HG03469 (cell line): ENCODE results near the gene PPP6R2.
A peak's percentile ranks its signal among the peaks of the same experiment; 100 is the strongest.
"Not testable (repeated sequence)": the region's sequence is repeated elsewhere in the genome, so short reads cannot be mapped to it uniquely, and the experiment has no call there.

ENCODE experiments used
- ATAC-seq: cut with Tn5 transposase; IDR thresholded peaks from one replicate; pipeline ENCODE4 v1.9.1; 2021; ENCODE audit warnings: mild to moderate bottlenecking, moderate library complexity, moderate number of reproducible peaks; ENCODE audit not compliant: unreplicated experiment

The PPP6R2 gene

DNA sequence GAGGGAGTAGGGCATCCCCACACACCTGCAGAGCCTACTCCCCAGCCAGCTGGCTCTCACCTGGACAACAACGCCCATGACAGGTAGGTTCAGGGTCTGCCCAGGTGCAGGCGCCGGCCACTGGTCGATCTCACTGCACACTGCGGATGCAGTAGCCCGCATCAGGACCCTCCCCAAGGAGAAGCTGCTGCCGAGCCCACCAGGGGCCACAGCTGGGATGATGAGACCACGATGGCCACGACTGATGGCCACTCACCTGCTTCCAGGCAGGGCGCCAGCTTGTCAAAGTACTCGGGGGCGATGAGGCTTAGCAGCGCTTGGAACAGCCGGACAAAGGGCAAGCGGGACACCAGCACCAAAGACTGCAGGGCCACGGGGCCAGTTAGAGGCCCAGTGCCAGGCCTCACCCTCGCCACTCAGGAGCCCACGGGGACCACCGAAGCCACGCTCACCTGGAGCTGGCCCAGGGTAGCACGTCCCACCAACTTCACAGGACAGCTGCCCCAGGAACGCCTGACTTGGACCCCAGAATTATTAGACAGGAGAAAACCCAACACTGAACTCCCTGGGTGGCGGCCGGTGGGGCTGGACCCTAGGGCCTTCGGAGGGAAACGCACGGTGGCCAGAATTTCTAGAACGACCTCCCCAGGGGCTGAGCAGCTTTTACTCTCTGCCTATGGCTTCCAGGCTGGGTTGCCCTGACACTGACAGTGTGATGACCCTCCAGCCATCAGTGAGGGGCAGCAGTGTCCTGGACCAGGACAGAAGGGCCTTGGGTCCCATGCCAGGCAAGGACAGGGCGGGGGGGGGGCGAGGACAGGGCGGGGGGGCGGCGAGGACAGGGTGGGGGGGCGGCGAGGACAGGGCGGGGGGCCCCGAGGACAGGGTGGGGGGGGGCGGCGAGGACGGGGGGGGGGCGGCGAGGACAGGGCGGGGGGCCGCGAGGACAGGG lies 26.7 kb upstream of the PPP6R2 start:
- no peak for ATAC-seq

DNA sequence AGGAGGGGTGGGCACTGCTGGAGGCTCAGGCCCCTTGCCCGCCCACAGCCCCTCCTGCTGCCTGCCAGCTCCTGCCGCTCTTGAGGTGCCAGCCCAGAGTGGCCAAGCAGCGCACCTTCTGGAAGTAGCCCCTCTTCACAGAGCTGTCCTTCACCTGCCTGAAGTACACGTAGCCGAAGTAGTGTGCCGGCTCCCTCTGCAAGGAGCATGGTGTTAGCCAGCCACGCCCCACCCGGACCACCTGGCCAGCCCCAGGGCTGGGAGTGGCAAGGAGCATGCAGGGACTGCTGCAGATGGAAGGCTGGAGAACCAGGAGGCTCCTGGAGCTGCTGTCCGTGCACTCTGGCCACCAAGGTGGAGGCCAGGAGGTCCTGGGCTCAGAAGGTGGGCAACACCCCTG lies 25.9 kb upstream of the PPP6R2 start:
- no peak for ATAC-seq

DNA sequence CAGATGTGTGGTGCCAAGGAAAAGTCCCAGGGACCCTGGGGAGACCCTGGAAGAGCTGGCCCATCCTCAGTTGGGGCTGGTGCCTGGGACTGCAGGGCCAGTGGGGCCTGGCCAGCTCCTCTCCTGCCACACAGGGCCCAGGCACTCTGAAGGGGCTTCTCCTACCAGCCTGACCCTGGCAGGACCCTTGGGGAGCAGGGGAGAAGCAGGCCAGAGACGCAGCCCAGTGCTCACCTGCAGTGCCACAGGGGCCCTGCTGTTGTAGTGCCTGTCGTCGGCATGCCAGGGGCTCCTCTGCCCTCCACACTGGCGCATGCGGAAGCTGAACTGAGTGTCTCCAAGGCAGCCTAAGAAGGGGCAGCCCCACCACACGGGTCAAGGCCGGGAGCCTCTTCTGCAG lies 25.5 kb upstream of the PPP6R2 start:
- no peak for ATAC-seq

DNA sequence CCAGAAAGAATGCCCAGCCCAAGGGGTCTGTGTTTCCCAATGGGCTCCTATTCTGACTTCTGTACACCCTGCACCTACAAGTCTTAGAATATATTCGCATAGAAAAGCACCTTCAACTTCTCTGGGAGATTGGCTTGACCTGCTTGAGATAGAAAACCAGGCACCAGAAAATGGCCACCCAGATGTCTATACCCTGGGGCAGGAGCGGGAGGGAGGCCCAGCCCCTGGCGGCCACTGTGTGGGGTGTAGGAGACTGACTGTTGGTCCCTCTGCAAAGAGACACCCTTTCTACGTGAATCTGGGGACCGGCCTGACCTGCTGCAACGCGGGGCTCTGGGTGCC lies 24.8 kb upstream of the PPP6R2 start:
- no peak for ATAC-seq

DNA sequence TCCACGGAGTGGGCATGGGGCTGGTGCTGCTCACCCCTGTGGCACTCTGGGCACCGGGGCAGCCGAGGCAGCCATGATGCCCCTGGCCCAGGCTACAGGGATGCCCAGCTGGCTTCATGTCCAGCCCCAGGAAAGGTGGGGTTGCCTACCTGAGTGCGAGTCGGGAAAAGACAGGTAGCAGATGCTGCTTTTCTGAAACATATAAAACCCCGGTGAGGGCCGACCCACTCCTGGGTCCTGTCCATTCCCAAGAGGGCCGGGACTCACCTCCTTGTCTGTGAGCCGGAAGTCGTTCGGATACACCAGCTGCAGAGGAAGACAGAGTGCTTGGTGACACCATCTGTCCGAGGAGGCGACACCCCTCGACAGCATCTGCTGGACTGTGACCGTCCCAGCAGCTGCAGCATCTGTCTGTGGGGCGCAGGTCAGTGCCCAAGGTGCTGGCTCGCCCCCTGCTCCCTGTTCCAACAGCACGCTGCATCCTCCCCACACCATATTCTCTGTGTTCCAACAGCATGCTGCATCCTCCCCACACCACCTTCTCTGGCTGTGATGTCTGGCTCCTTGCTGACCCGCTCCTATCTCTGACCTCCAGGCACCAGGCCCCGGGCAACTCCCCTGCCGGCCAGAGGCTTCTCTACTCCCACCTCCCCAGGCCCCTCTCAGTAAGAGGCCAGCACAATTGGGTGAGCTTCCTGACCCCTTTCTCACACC lies 24.3 kb upstream of the PPP6R2 start:
- no peak for ATAC-seq

DNA sequence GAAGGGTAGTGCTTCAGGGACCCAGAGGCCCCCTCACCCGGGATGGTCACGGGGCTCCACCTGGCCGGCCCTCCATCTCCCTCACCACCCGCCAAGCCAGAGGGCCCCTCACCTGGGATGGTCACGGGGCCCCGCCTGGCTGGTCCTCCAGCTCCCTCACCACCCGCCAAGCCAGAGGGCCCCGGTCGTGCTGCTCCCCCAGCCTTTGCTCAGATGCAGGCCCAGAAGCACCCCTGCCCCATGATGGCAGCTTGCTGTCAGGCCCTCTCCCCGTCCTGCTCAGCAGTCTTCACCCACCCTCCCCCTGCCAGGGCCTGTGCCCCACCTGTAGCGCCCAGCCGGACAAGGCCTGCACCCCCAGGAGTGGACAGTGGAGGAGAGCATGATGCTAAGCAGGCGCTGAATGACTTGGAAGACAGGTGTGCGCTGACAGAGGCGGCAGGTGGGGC lies 23.6 kb upstream of the PPP6R2 start:
- ATAC-seq: no peak

DNA sequence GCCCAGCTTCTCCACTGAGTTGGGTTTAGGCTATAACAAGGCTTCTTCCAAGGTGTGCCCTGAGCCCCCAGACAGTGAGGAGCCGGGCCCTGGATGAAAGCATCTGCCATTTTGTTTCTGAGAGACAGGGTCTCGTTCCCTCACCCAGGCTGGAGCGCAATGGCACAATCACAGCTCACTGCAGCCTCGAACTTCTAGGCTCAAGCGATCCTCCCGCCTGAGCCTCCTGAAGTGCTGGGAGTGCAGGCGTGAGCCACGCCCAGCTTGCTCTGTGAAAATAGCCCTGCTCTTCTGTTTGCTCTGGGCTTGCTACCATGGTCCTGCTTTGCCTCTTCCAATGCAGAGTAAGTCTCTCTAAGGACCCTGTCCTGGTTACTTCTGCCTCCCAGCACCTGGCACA lies 23.0 kb upstream of the PPP6R2 start:
- ATAC-seq: no peak

DNA sequence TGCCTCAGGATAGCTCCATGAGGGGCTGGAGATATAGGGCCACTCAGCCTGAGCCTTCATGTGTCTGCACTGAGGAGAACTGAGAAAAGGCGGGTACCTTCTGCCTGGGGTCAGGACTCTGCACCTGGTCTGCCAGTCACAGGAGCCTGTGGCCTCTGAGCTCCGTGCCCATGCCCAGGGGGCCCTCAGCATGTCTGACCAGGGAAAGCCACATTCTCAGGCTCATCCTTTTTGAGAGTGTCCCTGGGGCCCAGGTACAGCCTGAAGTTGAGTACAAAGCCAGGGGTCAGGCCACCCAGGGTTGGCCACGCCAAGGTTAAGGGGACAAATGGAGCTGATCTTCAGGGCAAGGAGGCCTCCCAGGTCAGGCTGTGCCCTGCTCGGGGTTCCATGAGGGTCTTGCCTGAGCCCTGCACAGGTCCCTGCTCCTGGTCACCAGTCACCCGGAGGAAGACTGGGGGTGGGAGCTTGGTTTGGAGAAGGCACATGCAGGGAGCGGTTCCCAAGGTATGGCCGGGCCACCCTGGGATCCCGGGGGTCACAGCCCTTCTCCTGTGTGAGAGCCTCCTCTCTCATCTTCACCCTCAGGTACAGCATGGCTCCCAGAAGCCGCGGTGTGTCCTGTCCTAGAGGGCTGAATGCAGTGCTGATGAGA lies 22.3 kb upstream of the PPP6R2 start:
- ATAC-seq: no peak

DNA sequence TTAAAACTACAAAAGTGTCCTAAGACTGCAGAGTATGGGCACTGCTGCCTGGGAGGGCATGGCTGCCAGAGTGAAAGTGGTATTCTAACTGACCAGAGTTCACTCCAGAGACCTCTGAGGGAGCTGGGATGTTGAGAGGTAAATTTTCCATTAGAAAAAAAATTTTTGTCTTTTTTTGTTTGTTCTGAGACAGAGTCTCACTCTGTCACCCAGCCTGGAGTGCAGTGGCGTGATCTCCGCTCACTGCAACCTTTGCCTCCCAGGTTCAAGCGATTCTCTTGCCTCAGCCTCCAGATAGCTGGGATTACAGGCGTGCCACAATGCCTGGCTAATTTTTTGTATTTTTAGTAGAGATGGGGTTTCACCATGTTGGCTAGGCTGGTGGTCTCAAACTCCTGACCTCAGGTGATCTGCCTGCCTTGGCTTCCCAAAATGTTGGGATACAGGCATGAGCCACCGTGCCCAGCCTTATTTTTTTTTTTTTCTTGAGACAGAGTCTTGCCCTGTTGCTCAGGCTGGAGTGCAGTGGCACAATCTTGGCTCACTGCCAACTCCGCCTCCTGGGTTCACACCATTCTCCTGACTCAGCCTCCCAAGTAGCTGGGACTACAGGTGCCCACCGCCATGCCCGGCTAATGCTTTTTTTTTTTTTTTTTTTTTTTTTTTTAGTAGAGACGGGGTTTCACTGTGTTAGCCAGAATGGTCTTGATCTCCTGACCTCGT lies 20.6 kb upstream of the PPP6R2 start:
- ATAC-seq: not testable (repeated sequence)

DNA sequence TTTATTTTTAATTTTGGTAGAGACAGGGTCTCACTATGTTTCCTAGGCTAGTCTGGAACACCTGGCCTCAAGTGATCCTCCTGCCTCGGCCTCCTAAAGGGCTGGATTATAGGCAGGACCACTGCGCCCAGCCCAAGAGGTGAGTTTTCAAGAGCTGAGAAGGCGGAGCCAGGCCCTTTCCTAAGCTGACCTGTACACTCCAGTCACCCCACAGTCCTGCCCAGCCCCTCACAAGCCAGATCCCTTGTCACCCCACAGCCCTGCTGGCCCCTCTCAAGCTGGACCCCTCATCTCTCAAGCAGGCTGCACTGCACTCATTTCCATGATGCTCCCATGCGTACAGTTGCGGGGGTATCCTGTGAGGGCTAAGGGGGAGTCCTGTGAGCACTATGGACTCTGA lies 19.2 kb upstream of the PPP6R2 start:
- no peak for ATAC-seq

DNA sequence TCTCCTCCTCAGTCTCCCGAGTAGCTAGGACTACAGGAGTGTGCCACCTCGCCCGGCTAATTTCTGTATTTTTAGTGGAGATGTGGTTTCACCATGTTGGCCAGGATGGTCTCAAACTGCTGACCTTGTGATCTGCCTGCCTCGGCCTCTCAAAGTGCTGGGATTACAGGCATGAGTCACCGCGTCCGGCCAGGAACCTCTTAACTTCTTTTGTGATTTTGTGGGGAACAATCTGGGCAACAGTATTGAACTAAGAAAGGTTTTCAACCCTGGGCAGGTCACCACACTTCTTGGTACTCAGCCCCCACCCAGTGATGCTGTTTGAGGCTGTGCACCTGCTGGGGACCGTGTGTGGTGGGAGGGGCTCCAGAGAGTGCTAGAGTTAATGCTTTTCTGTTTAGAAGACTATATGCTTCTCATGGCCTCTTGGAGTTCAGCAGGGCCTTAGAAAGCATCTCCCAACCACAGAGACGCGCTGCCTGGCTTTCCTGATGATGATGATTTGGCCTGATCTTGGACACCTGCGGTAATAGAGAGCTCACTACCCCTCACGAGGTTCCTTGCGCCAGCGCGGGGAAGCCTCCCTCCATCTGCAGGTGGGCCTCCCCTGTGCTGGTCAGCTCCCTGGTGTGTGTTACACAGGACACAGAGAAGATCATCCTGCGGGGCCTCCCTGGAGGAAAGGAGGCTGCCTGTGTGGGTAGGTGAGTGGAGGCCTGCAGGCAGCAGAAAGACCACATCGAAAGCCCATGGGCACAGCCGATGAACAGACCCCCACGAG lies 17.5 kb upstream of the PPP6R2 start:
- ATAC-seq: no peak

DNA sequence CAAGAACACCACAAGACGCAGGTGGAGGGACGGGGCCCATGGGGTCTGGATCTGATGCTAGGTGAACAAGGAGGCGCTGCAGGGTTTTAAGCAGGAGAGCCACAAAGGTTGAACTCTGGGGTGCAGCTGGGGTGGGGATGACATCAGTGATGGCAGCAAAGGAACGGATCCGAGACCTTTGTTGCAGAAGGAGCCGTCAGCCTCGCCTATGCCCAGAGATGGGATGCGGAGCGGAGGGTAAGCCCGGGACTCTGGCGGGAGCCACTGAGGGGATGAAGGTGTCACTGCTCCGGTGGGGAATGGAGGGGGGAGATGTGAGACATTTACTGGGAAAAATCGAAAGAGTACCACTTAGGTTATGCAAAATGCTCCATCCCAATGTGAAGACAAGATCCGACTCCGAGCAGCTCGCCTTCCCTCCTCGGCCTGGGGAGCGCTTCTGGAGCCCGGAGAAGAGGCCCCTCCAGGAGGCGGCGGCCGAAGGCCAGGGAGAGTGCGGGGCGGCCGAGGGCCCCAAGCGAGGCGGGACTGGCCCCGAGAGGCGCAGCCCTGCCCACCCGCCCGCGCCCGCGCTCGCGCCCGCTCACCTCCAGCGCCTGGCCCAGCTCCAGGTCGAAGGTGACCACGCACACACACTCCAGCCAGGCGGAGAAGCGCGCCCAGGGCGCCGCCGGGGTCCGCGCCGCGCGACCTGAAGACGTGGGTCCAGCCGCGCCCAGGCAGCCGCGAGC lies 16.7 kb upstream of the PPP6R2 start:
- no peak for ATAC-seq

DNA sequence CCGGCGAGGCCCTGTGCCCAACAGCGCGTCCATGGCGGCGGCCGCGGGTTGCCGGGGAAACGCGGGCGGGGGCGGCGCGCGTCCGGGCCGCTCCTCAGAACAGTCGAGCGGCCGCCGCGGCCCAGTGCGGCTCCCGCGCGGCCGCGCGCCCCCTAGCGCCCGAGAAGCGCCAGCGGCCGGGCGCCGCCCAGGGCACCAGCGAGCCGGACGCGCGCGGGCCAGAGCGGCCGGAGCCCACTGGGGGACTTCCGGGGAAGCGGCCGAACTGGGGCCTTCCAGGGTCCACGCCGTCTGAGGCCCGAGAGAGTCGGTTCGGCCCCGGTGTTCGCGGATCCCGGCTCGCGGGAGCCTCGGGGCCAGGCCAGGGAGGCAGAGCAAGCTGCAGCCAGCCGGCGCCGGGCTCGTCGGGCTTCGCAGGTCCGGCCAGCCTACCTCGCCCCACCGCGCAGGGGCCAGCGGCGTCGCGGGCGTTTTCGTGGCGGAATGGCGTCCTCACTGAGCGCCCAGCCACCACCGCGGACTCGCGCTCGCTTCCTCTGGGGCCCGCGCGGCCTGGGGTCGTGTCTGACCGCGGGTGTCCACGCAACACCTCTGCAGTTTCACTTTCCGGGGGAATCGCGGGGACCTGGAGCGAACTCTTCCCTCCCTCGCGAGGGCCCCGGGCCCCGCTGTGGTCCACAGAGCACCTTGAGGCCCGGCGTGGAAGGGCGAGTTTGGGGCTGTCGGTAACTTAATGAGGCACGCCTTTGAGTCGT lies 16.0 kb upstream of the PPP6R2 start, which contains the start of gene DENND6B:
DENND6B (minus strand) TSS at position 57 of the 755 bp plus-strand sequence; CDS start at position 33, 24 bp downstream.
- ATAC-seq: peak; percentile 52

DNA sequence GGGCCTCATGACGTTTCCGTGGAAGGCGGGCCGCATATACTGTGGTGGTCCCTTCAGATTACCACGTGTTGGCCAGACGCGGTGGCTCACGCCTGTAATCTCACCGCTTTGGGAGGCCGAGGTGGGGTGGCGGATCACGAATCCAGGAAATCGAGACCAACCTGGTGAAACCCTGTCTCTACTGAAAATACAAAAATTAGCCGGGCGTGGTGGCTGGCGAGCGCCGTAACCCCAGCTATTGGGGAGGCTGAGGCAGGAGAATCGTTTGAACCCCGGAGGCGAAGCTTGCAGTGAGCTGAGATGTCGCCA lies 15.5 kb upstream of the PPP6R2 start:
- no peak for ATAC-seq

DNA sequence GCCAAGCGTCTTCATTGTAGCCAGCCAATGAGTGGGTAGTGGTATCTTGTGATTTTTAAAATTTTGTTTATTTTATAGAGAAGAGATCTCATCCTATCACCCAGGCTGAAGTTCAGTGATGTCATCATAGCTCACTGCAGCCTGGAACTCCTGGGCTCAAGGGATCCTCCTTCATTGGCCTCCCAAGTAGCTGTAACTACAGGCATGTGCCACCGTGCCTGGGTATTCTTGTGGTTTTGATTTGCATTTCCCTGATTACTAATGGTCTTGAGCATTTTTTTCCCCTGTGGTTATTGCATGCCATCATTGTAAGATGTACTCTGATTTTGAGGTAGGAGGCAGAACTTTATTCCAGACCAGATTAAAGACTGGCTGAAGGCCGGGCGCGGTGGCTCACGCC lies 13.9 kb upstream of the PPP6R2 start:
- no peak for ATAC-seq

DNA sequence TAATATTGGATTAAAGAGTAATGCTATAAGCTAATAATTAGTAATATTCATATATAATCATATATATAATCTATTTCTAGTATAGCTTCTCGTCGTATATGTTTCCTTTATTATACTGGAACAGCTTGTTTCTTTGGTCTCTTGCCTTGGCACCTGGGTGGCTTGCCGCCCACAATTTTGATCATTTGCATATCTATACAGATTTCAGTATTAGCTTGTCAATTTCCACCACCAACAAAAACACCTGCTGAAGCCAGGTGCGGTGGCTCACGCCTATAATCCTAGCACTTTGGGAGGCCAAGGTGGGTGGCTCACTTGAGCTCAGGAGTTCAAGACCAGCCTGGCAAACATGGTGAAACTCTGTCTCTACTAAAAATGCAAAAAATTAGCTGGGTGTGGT lies 8.7 kb upstream of the PPP6R2 start:
- ATAC-seq: not testable (repeated sequence)

DNA sequence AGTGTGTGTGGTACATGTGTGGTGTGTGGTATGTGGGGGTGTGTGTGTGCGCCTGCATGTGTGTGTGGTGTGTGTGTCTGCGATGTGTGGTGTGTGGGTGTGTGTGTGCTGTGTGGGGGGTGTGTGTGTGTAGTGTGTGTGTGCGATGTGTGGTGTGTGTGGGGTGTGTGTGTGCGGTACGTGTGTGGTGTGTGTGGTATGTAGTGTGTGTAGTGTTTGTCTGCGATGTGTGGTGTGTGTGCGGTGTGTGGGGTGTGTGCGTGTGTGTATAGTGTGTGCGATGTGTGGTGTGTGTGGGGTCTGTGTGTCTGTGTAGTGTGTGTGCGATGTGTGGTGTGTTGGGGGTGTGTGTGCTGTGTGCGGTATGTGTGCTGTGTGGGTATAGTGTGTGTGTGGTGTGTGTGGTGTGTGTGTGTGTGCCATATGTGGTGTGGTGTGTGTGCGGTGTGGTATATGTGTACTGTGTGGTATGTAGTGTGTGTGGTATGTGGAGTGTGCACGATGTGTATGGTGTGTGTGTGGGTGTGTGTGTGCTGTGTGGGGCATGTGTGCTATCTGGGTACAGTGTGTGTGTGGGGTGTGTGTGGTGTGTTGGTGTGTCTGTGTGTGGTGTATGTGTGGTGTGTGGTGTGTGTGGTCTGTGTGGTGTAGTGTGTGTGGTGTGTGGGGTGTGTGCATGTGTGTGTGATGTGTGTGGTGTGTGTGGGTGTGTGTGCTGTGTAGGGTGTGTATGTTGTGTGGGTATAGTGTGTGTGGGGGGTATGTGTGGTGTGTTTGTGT lies 5.7 kb upstream of the PPP6R2 start:
- no peak for ATAC-seq

DNA sequence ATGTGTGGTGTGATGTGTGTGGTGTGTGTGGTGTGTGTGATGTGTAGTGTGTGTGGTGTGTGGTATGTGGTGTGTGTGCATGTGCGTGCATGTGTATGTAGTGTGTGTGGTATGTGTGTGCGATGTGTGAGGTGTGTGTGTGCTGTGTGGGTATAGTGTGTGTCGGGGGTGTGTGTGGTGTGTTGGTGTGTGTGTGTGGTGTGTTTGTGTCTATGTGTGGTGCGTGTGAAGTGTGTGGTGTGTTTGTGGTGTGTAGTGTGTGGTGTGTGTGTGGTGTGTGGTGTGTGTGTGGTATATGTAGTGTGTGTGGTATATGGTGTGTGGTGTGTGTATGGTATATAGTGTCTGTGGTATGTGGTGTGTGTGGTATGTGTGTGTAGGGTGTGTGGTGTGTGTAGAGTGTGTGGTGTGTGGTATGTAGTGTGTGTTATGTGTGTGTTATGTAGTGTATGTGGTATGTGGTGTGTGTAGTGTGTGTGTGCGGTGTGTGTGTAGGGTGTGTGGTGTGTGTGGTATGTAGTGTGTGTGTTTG lies 5.0 kb upstream of the PPP6R2 start:
- ATAC-seq: no peak
